GM12873 (cell line): Measurements from ENCODE around the gene NF1.
A peak's percentile ranks its signal among the peaks of the same experiment; 100 is the strongest.

Experiments used
- CTCF ChIP-seq: IDR thresholded peaks from 2 replicates; pipeline ENCODE4 v1.5.1; 2012; ENCODE audit warnings: low read depth, mild to moderate bottlenecking, moderate library complexity, low read length, control low read depth; ENCODE audit not compliant: insufficient read depth; ENCODE audit errors: missing control alignments

NF1 gene

GRCh38 chr17:31378638-31379037 lies 283.9 kb downstream of the NF1 start:
- peak; percentile 28 for TF ChIP-seq CTCF

- no peak for TF ChIP-seq CTCF
Observed at GRCh38 chr17:31379597-31380205, 284.9 kb downstream of the NF1 start.

- TF ChIP-seq CTCF: no peak
Observed at GRCh38 chr17:31381165-31381668, 286.4 kb downstream of the NF1 start.

- TF ChIP-seq CTCF: peak; percentile 24
Observed at GRCh38 chr17:31383488-31383887, 288.7 kb downstream of the NF1 start.

- no peak for TF ChIP-seq CTCF
Observed at GRCh38 chr17:31385428-31386285, 290.9 kb downstream of the NF1 start.

- TF ChIP-seq CTCF: no peak
Observed at GRCh38 chr17:31386542-31387075, 291.8 kb downstream of the NF1 start.

- no peak for TF ChIP-seq CTCF
Observed at GRCh38 chr17:31387438-31387837, 292.7 kb downstream of the NF1 start.
